D341Med (cell line): ENCODE data around the gene SLC12A7.
"Not testable (repeated sequence)": the region's sequence is repeated elsewhere in the genome, so short reads cannot be mapped to it uniquely, and the experiment has no call there.

Experiments used
- DNase-seq: peaks from one replicate; pipeline ENCODE4 v3.0.0; 2012; ENCODE audit warnings: low spot score

The SLC12A7 gene

GRCh38 chr5:1095990-1096363 lies 15.9 kb downstream of the SLC12A7 start:
- DNase-seq, result no peak

- no peak for DNase-seq
Measured at GRCh38 chr5:1095302-1095989, 16.4 kb downstream of the SLC12A7 start.

- no peak for DNase-seq
Measured at GRCh38 chr5:1094670-1095190, 17.1 kb downstream of the SLC12A7 start.

- DNase-seq, result no peak
Measured at GRCh38 chr5:1093361-1093760, 18.5 kb downstream of the SLC12A7 start.

- no peak for DNase-seq
Measured at GRCh38 chr5:1092122-1092521, 19.7 kb downstream of the SLC12A7 start.

GRCh38 chr5:1091632-1092031 lies 20.2 kb downstream of the SLC12A7 start:
- no peak for DNase-seq

GRCh38 chr5:1090538-1090937 lies 21.3 kb downstream of the SLC12A7 start:
- DNase-seq, result no peak

GRCh38 chr5:1089621-1090040 lies 22.2 kb downstream of the SLC12A7 start:
- no peak for DNase-seq

- DNase-seq, result no peak
Measured at GRCh38 chr5:1089146-1089545, 22.7 kb downstream of the SLC12A7 start.

GRCh38 chr5:1088726-1089125 lies 23.1 kb downstream of the SLC12A7 start:
- no peak for DNase-seq

- no peak for DNase-seq
Measured at GRCh38 chr5:1088031-1088430, 23.8 kb downstream of the SLC12A7 start.

- DNase-seq, result no peak
Measured at GRCh38 chr5:1087428-1087827, 24.4 kb downstream of the SLC12A7 start.

GRCh38 chr5:1086871-1087270 lies 25.0 kb downstream of the SLC12A7 start:
- DNase-seq, result no peak

GRCh38 chr5:1086137-1086536 lies 25.7 kb downstream of the SLC12A7 start:
- DNase-seq, result no peak

- no peak for DNase-seq
Measured at GRCh38 chr5:1085391-1085790, 26.5 kb downstream of the SLC12A7 start.

- no peak for DNase-seq
Measured at GRCh38 chr5:1083823-1084605, 27.8 kb downstream of the SLC12A7 start.

- DNase-seq, result not testable (repeated sequence)
Measured at GRCh38 chr5:1083026-1083425, 28.8 kb downstream of the SLC12A7 start.

GRCh38 chr5:1081519-1081918 lies 30.3 kb downstream of the SLC12A7 start:
- no peak for DNase-seq

GRCh38 chr5:1080432-1080831 lies 31.4 kb downstream of the SLC12A7 start:
- DNase-seq, result no peak

GRCh38 chr5:1079961-1080360 lies 31.9 kb downstream of the SLC12A7 start:
- no peak for DNase-seq

- no peak for DNase-seq
Measured at GRCh38 chr5:1079486-1079885, 32.4 kb downstream of the SLC12A7 start.

GRCh38 chr5:1078851-1079250 lies 33.0 kb downstream of the SLC12A7 start:
- DNase-seq, result no peak

GRCh38 chr5:1078206-1078605 lies 33.7 kb downstream of the SLC12A7 start:
- DNase-seq, result no peak
